Motor neuron (in vitro differentiated cells): ENCODE results near the gene IQCK. TPM values are rescaled to one million over a fixed set of nuclear protein-coding genes. Genes with fewer than 3 reads are reported as not detected.

ENCODE experiments used
- ATAC-seq, 8 experiments: fragments of 200-7000 bp; cut with Tn5 transposase; replicated peaks in 6 of 8; 2 replicates each; pipeline ENCODE4 v1.8.0; 2021; ENCODE audit warnings: mild to moderate bottlenecking in 8 of 8, moderate library complexity in 8 of 8
- H3K27ac ChIP-seq, 2 donors: fragments of 250-450 bp; sonication (Bioruptor Pico); 2 replicates each; pipeline ENCODE4 v1.9.0; 2021; ENCODE audit warnings: antibody characterized with exemption in 2 of 2, mild to moderate bottlenecking in 2 of 2, moderate library complexity in 1 of 2
- H3K4me1 ChIP-seq, 2 donors: fragments of 250-450 bp; sonication (Bioruptor Pico); replicated peaks in 1 of 2; 2 replicates each; pipeline ENCODE4 v1.6.1; 2021; ENCODE audit warnings: antibody characterized with exemption in 2 of 2, mild to moderate bottlenecking in 2 of 2, moderate library complexity in 1 of 2
- H3K4me3 ChIP-seq, 5 donors: fragments of 250-450 bp; sonication (Bioruptor Pico); 2 replicates each; pipeline ENCODE4 v1.9.0; 2021; ENCODE audit warnings: antibody characterized with exemption in 5 of 5, mild to moderate bottlenecking in 5 of 5, moderate library complexity in 4 of 5
- WGBS, 10 experiments: fragments of 450-650 bp; shearing (Covaris generic); methylation state at CpG; one replicate each; pipeline ENCODE4 v1.0.0; 2022; 5-methylcytosine and 5-hydroxymethylcytosine counted together
- in situ Hi-C, 9 experiments: fragments of 400-800 bp; cut with MboI; loops; one replicate each; pipeline ENCODE4 v1.15.0; 2021; ENCODE audit warnings: low sequenced_read_pairs in 9 of 9, low pct_unique_long_range_greater_than_20kb in 2 of 9; ENCODE audit not compliant: unreplicated experiment in 9 of 9
- total RNA-seq, 8 experiments: library from RNA; unstranded; fragments of 300-600 nt; gene quantifications; 2 replicates each; pipeline versions ENCODE4 v1.2.3 to v1.2.4, GENCODE V29; 2022

IQCK gene
- total RNA-seq, 8 experiments from 2014 or later, result 7.0 to 44.1 (median 27.7) TPM

DNA sequence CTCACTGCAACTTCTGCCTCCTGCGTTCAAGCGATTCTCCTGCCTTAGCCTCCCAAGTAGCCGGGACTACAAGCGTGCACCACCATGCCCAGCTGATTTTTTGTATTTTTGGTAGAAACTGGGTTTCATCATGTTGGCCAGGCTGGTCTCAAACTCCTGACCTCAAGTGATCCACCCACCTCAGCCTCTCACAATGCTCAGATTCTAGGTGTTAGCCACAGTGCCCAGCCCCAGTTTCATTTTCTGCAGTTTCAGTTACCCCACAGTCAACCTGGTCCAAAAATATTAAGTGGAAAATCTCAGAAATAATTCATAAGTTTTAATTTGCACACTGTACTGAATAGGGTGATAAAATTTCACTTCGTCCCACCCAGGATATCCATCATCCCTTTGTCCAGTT lies 28.7 kb upstream of the IQCK start:
- in situ Hi-C loops, result no loop called here

DNA sequence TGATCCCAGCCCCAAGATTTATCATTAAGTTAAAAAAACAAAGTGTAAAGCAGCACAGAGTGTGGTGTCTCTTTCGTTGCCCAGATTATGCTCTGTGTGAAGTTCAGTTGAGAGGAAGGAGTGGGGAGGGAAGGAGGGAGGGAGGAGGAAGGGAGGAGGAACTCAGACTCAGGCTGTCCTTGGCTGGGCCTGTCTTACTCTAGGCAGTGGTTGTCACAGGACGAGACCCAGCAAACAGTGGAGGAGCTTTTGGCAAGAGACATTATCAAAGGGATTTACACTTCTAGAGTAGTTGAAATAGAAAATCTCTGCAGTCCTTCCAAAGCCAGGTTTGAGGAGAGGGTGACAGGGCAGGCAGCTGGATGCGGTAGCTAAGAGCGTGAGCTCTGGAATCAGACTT lies 27.9 kb upstream of the IQCK start:
- Histone ChIP-seq H3K4me1 (no peaks in the 10 kb centered on the region), H3K4me3 (no peak overlapping the region), H3K27ac (no peak overlapping the region)
- WGBS, 10 experiments, result 0 to 100% (median 100%) methylated on average over 1 to 3 of the region's 4 CpGs; no CpG with 5 or more reads in 5 of the 10 experiments
- peak in 1 of 8 experiments; percentile 38 for ATAC-seq
- in situ Hi-C loops, result no loop called here

More for the DNA sequence above, 28.7 kb upstream of the IQCK start:
- no peaks in the 10 kb centered on the region for H3K4me1 ChIP-seq
- H3K27ac ChIP-seq, result no peak overlapping the region
- H3K4me3 ChIP-seq, result no peak overlapping the region
- WGBS, 10 experiments, result 69 to 100% (median 100%) methylated on average over 1 to 4 of the region's 5 CpGs; no CpG with 5 or more reads in 3 of the 10 experiments
- ATAC-seq, result no peak

DNA sequence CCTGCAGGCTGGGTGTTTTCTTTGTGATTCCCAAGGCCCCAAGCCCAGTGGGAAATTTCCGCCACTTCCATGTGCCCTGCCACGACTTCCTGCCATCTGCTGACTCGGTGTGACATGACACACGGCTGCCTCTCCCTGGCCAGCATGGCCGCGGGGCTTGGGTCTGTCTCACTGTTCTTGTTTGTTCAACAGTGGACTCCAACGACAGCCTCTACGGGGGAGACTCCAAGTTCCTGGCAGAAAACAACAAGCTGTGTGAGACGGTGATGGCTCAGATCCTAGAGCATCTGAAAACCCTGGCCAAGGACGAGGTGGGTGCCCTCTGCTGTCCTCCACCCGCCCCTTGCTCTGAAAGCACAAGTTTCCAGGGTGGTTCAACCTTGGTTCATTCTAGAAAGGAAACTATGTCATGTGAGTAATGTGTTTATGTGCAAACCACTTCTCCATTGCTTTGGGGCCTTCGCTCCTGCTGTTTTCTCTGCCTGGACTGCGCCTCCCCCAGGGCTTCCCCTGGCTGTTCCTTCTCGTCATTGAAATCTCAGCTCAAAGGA lies 26.8 kb upstream of the IQCK start:
- in situ Hi-C loops, result no loop called here
- 28 to 100% (median 81%) methylated on average over 1 to 11 of the region's 14 CpGs; no CpG with 5 or more reads in 1 of the 10 experiments for WGBS, 10 experiments

DNA sequence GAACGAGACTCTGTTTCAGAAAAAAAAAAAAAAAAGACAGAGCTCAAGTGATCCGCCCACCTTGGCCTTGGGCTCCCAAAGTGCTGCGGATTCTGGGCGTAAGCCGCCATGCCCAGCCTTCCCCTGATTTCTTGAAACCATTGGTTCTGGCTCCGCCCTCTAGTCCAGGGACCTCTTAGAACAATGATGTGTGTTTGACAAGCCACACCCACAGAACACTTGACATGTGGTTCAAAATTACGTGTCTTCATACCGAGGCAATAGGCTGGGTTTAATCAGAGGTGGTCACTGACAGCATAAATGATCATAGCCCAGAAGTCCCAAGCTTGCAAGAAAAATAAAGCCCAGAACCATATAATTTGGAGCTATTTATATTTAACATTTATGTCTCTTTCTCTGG lies 23.1 kb upstream of the IQCK start:
- Histone ChIP-seq H3K4me1 (no peaks in the 10 kb centered on the region), H3K4me3 (no peak overlapping the region), H3K27ac (no peak overlapping the region)
- no peak for ATAC-seq
- WGBS, 10 experiments, result 57 to 100% (median 88%) methylated on average over 1 to 4 of the region's 8 CpGs; no CpG with 5 or more reads in 3 of the 10 experiments
- in situ Hi-C loops, result no loop called here

More for the DNA sequence above, 26.8 kb upstream of the IQCK start:
- no peak overlapping the region for H3K4me3 ChIP-seq
- peak in 1 of 8 experiments; percentile 37 for ATAC-seq
- no peaks in the 10 kb centered on the region for H3K4me1 ChIP-seq
- H3K27ac ChIP-seq, result no peak overlapping the region

DNA sequence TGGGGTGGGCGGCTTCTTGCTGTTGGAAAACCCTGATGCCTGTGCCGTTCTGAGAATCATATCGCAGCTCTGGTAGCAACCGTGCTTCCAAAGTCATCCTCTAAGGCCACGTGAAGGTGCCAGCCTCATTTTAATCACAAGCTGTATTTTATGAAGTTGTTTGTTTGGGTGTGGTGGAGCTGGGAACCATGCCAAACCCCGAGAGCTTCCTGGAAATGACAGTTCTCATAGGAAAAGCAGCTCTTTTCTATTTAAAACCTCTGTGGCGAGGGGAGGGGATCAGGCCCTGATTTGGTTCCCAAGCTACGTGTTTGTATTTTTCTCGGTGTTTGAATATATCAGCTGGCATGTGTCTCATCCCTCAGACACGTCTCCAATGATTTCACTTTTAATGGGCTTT lies 21.7 kb upstream of the IQCK start:
- in situ Hi-C loops, result no loop called here
- Histone ChIP-seq H3K4me3 (no peak overlapping the region), H3K4me1 (no peaks in the 10 kb centered on the region), H3K27ac (no peak overlapping the region)
- WGBS, 10 experiments, result 3 to 93% (median 39%) methylated on average over 3 to 8 of the region's 10 CpGs; no CpG with 5 or more reads in 2 of the 10 experiments
- peak; percentile 23 to 87 (median 75) for ATAC-seq

DNA sequence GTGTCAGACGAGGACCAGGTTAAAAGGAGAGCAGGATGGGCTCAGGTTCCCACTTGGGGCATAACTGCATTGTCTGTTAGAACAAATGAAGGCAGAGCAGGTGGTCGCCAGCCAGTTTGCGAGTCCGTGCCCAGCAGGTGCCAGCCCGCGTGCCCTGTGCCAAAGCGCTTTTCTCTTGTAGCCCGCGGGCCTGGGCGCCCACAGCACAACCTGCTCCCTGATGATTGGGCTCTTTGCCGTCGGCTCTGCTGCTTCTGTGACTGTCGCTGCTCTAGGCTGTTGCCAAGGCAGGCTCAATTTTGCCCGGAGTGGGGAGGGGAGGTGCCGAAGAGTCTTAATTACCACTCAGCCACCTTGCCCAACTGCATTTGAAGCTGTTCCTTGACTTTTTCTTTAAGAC lies 21.1 kb upstream of the IQCK start:
- ATAC-seq, result peak in 2 of 8 experiments; percentile 7 to 16
- in situ Hi-C loops, result no loop called here
- no peak overlapping the region for H3K27ac ChIP-seq

DNA sequence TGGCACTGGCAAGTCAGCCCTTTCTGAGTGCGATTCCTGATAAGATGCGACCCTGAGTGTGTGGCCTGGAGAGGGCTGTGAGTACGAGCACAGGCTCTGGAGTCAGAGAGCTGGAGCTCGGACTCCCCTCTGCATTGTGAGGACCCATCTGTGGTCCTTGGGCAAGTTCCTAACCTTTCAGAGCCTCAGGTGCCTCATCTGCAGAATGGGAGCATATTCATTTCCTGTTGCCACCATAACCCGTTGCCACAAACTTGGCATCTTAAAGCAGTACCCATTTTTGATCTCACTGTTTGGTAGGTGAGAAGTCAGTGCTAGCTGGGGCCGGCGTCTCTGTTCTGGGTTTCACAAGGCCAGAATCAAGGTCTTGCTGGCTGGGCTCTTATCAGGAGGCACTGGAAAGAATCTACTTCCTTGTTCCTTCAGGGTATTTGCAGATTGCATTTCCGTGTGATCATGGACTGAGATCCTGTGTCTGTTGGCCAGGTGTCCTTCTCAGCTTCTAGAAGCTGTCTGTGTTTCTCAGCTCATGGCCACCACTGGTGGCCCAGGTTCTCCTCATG lies 20.2 kb upstream of the IQCK start:
- Histone ChIP-seq H3K4me3 (no peak overlapping the region), H3K27ac (no peak overlapping the region), H3K4me1 (no peaks in the 10 kb centered on the region)
- in situ Hi-C loops, result no loop called here
- WGBS, 10 experiments, result 20 to 100% (median 96%) methylated on average over 1 to 6 of the region's 8 CpGs; no CpG with 5 or more reads in 2 of the 10 experiments
- ATAC-seq, result no peak

More for the DNA sequence above, 21.1 kb upstream of the IQCK start:
- no peaks in the 10 kb centered on the region for H3K4me1 ChIP-seq
- H3K4me3 ChIP-seq, result no peak overlapping the region
- 71 to 100% (median 94%) methylated on average over 1 to 7 of the region's 15 CpGs; no CpG with 5 or more reads in 2 of the 10 experiments for WGBS, 10 experiments

DNA sequence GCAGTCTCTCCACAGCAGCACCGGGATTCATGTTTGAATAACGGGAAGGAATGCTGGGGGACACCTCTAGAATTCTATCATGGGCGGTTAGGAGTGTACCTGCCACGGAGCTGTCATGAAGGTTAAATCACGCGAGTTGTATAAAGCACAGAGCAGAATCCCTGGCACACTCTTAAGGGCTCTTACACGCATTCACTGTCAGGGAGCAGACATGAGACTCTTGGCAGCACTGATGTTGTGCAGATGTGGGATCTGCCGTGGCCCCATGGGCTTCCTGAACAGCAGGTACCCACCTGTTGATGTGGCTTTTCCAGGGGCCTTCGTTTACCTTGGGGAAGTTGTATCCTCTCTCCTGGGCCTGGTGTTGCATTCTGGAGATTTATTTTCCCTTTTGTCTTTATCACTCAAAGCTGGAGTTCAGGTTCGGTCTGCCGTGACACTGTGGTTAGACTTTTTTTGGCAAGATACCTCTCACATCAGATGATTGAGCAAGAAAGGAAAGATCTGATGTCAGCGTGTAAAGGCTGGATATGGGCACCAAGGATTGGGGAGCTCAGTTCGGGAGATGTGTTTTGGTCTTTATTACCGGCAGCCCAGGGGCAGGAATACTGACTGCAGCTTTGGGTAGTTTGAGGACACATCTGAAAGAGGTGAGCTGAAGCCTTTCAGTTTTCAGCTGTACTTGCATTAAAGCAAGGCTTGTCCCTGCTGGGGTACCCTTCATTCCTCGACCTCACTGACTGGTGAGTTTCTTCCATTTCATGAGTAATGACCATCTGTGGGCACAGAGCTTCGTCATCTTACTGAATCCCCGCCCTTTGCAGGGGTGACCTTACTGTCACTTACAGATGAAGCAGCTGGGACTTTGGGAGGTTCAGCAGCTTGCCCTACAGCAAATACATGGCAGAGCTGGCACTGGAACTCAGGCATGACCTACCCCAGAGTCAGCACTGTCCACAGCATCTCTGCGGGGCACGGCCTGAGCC lies 19.3 kb upstream of the IQCK start:
- Histone ChIP-seq H3K4me1 (no peaks in the 10 kb centered on the region), H3K4me3 (no peak overlapping the region), H3K27ac (no peak overlapping the region)
- no peak for ATAC-seq
- 61 to 100% (median 80%) methylated on average over 2 to 11 of the region's 19 CpGs; no CpG with 5 or more reads in 3 of the 10 experiments for WGBS, 10 experiments
- in situ Hi-C loops, result no loop called here

DNA sequence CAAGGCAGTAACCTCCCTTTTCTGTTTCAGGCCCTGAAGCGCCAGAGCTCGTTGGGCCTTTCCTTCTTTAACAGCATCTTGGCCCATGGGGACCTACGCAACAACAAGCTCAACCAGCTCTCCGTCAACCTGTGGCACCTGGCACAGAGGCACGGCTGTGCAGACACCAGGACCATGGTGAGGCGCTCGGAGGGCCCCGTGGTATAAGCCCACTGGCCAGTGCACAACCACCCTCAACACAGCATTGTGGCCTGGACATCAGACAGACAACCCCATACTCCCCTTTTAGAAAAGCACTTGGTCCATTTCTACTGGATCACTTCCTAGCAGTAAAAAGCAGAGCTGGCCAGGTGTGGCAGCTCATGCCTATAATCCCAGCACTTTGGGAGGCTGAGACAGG lies 18.6 kb upstream of the IQCK start:
- no peak for ATAC-seq
- WGBS, 10 experiments, result 76 to 100% (median 100%) methylated on average over 1 to 2 of the region's 8 CpGs; no CpG with 5 or more reads in 7 of the 10 experiments
- no peak overlapping the region for H3K4me3 ChIP-seq
- in situ Hi-C loops, result no loop called here
- no peaks in the 10 kb centered on the region for H3K4me1 ChIP-seq
- H3K27ac ChIP-seq, result no peak overlapping the region

DNA sequence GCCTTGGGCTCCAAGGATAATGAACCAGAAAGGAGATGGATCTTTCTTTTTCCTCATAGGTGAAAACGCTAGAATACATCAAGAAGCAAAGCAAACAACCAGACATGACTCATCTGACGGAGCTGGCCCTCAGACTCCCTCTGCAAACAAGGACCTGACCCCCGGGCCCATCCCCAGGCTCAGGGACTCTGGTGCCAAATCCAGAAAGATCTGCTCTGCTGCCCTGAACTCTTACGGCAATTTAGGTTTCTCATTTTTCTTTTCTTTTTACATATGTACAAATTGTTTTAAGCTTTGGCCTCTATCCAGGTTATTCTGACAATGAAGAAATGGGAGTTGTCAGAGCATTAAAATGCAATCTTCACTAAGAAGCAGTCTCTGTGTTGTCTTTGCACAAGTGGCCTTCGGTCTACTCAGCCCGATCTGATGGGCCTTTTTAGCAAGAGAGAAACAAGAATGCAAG lies 17.7 kb upstream of the IQCK start:
- WGBS, 10 experiments, result 0 to 94% (median 47%) methylated on average over 2 to 6 of the region's 6 CpGs; no CpG with 5 or more reads in 2 of the 10 experiments
- ATAC-seq, result peak in 6 of 8 experiments; percentile 35 to 76 (median 66)

DNA sequence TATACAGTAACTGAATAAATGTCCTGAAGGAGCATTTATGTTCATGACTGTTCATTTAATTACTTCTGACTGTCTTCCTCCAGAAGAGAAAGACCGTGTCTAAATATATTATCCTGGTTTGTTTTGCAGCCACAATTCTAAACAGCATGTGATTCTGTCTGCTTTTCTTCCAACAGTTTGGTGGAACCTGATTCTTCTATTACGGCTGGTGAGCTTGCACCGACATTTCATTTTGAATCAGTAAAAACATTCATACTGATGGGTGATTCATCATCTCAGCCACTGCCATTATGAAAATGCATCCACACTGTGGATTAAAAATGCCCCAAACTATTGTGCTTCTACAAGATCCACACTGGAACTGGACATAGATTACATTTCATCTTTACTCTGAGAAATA lies 17.0 kb upstream of the IQCK start:
- peak in 1 of 8 experiments; percentile 1 for ATAC-seq
- in situ Hi-C loops, result loop anchor here in 5 of 9 experiments (25.0 kb wide), 1 partner anchor 186 kb away; the partner anchor contains the start of gene GPRC5B (in 5 of the 5)
- no peak overlapping the region for H3K4me3 ChIP-seq
- WGBS, 10 experiments, result 0 to 100% (median 71%) methylated on average over 1 to 3 of the region's 3 CpGs; no CpG with 5 or more reads in 3 of the 10 experiments
- no peaks in the 10 kb centered on the region for H3K4me1 ChIP-seq
- H3K27ac ChIP-seq, result no peak overlapping the region

More for the DNA sequence above, 17.7 kb upstream of the IQCK start:
- H3K4me3 ChIP-seq, result no peak overlapping the region
- H3K4me1 ChIP-seq, result no peaks in the 10 kb centered on the region
- H3K27ac ChIP-seq, result no peak overlapping the region
- in situ Hi-C loops, result loop anchor here in 5 of 9 experiments (25.0 kb wide), 1 partner anchor 187 kb away; the partner anchor contains the start of gene GPRC5B (in 5 of the 5)

DNA sequence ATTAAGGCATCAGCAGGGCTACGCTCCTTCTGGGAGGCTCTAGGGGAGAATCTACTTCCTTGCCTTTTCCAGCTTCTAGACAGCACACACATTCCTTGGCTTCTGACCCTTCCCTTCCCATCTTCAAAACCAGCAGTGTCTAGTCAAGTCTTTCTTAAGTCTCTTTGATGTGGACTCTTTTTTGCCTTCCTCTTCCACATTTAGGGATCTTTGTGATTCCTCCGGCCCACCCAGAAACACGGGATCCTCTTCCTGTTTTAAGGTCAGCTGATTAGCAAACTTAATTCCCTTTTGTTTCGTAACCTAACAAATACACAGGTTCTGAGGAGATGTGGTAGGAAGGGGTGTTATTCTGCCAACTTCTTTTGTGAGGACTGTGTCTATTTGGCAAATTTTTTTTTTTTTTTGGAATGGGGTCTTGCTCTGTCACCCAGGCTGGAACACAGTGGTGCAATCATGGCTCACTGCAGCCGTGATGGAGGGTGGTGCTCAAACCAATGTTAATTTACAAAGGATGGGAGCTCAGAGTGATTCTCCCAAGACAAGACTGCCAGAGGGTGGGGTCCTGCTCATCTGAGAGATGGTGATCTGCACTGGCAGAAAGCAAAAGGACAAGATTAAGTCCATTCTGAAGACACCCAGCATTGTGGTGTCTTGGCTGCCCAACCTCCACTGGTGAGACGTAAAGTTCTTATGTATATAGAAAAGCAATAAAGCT lies 14.7 kb upstream of the IQCK start:
- WGBS, 10 experiments, result 33 to 100% (median 92%) methylated on average over 1 to 5 of the region's 6 CpGs
- H3K4me3 ChIP-seq, result no peak overlapping the region
- H3K27ac ChIP-seq, result no peak overlapping the region
- in situ Hi-C loops, result loop anchor here in 5 of 9 experiments (25.0 kb wide), 1 partner anchor 184 kb away; the partner anchor contains the start of gene GPRC5B (in 5 of the 5)
- ATAC-seq, result peak in 3 of 8 experiments; percentile 4 to 60 (median 55)
- H3K4me1 ChIP-seq, result no peaks in the 10 kb centered on the region
